ENCODE measurements around the gene PCNX4.

PCNX4 gene

GRCh38 chr14:60174352-60175254 lies 82.9 kb downstream of the PCNX4 start:
- Mint-ChIP-seq H3K27me3 (no peaks in the 10 kb centered on the region), H3K27ac (no peak overlapping the region), H3K36me3 (ENCODE audit: low read depth) (no peaks in the 10 kb centered on the region), H3K4me1 (peaks cover under 1% of the 10 kb centered on the region), H3K4me3 (no peak overlapping the region), H3K9me3 (no peaks in the 10 kb centered on the region)
- no peak for DNase-seq
- ATAC-seq: no peak

GRCh38 chr14:60175255-60175902 lies 83.7 kb downstream of the PCNX4 start:
- ATAC-seq: no peak
- no peak for DNase-seq
- Mint-ChIP-seq H3K4me1 (peaks cover 3% of the 10 kb centered on the region), H3K36me3 (ENCODE audit: low read depth) (no peaks in the 10 kb centered on the region), H3K9me3 (peaks cover 2% of the 10 kb centered on the region), H3K27ac (no peak overlapping the region), H3K4me3 (no peak overlapping the region), H3K27me3 (no peaks in the 10 kb centered on the region)

GRCh38 chr14:60178164-60178563 lies 86.4 kb downstream of the PCNX4 start:
- ATAC-seq (no peak), DNase-seq (no peak)
- Mint-ChIP-seq H3K36me3 (ENCODE audit: low read depth) (no peaks in the 10 kb centered on the region), H3K9me3 (peaks cover 9% of the 10 kb centered on the region), H3K4me1 (peaks cover 4% of the 10 kb centered on the region), H3K27me3 (no peaks in the 10 kb centered on the region), H3K27ac (no peak overlapping the region), H3K4me3 (no peak overlapping the region)

- Mint-ChIP-seq H3K27me3 (no peaks in the 10 kb centered on the region), H3K27ac (no peak overlapping the region), H3K4me1 (peaks cover 10% of the 10 kb centered on the region), H3K4me3 (no peak overlapping the region), H3K9me3 (peaks cover 9% of the 10 kb centered on the region), H3K36me3 (ENCODE audit: low read depth) (no peaks in the 10 kb centered on the region)
- ATAC-seq (no peak), DNase-seq (no peak)
Measured at GRCh38 chr14:60178820-60179219, 87.1 kb downstream of the PCNX4 start.

- no peaks in the 10 kb centered on the region for H3K27me3 Mint-ChIP-seq
- DNase-seq (no peak), ATAC-seq (peak; percentile 48)
- H3K4me3 Mint-ChIP-seq: no peak overlapping the region
- H3K36me3 Mint-ChIP-seq (ENCODE audit: low read depth): no peaks in the 10 kb centered on the region
- peaks cover 9% of the 10 kb centered on the region for H3K9me3 Mint-ChIP-seq
- no peak overlapping the region for H3K27ac Mint-ChIP-seq
- peaks cover 15% of the 10 kb centered on the region for H3K4me1 Mint-ChIP-seq
Measured at GRCh38 chr14:60179431-60179869, 87.7 kb downstream of the PCNX4 start.

- Mint-ChIP-seq H3K4me1 (peaks cover 20% of the 10 kb centered on the region), H3K4me3 (no peak overlapping the region), H3K9me3 (peaks cover 9% of the 10 kb centered on the region), H3K27me3 (peaks cover 1% of the 10 kb centered on the region), H3K27ac (peak overlapping the region; percentile 40), H3K36me3 (ENCODE audit: low read depth) (no peaks in the 10 kb centered on the region)
- ATAC-seq (no peak), DNase-seq (no peak)
Measured at GRCh38 chr14:60183138-60183537, 91.4 kb downstream of the PCNX4 start.

- H3K4me1 Mint-ChIP-seq: peaks cover 20% of the 10 kb centered on the region
- DNase-seq (no peak), ATAC-seq (peak; percentile 70)
- peaks cover 1% of the 10 kb centered on the region for H3K27me3 Mint-ChIP-seq
- no peaks in the 10 kb centered on the region for H3K36me3 Mint-ChIP-seq (ENCODE audit: low read depth)
- peak overlapping the region; percentile 88 for H3K27ac Mint-ChIP-seq
- peaks cover 9% of the 10 kb centered on the region for H3K9me3 Mint-ChIP-seq
- peak overlapping the region; percentile 77 for H3K4me3 Mint-ChIP-seq
Measured at GRCh38 chr14:60183741-60184140, 92.0 kb downstream of the PCNX4 start.

GRCh38 chr14:60184146-60184904 lies 92.6 kb downstream of the PCNX4 start:
- Mint-ChIP-seq H3K9me3 (peaks cover 9% of the 10 kb centered on the region), H3K27ac (peak overlapping the region; percentile 88), H3K27me3 (peaks cover 1% of the 10 kb centered on the region), H3K4me3 (peak overlapping the region; percentile 77), H3K36me3 (ENCODE audit: low read depth) (no peaks in the 10 kb centered on the region), H3K4me1 (peaks cover 20% of the 10 kb centered on the region)
- ATAC-seq (peak; percentile 89), DNase-seq (no peak)

GRCh38 chr14:60184905-60185555 lies 93.3 kb downstream of the PCNX4 start:
- H3K4me1 Mint-ChIP-seq: peaks cover 18% of the 10 kb centered on the region
- H3K9me3 Mint-ChIP-seq: peaks cover 9% of the 10 kb centered on the region
- ATAC-seq (no peak), DNase-seq (no peak)
- no peaks in the 10 kb centered on the region for H3K36me3 Mint-ChIP-seq (ENCODE audit: low read depth)
- H3K27me3 Mint-ChIP-seq: peaks cover 1% of the 10 kb centered on the region
- no peak overlapping the region for H3K4me3 Mint-ChIP-seq
- no peak overlapping the region for H3K27ac Mint-ChIP-seq

- no peaks in the 10 kb centered on the region for H3K36me3 Mint-ChIP-seq (ENCODE audit: low read depth)
- peaks cover 17% of the 10 kb centered on the region for H3K4me1 Mint-ChIP-seq
- H3K27me3 Mint-ChIP-seq: peaks cover 1% of the 10 kb centered on the region
- ATAC-seq (no peak), DNase-seq (no peak)
- H3K4me3 Mint-ChIP-seq: no peak overlapping the region
- no peak overlapping the region for H3K27ac Mint-ChIP-seq
- H3K9me3 Mint-ChIP-seq: no peaks in the 10 kb centered on the region
Measured at GRCh38 chr14:60188115-60188514, 96.4 kb downstream of the PCNX4 start.

GRCh38 chr14:60188696-60189095 lies 97.0 kb downstream of the PCNX4 start:
- no peak for ATAC-seq
- H3K27me3 Mint-ChIP-seq: peaks cover 1% of the 10 kb centered on the region
- DNase-seq: no peak
- H3K4me3 Mint-ChIP-seq: no peak overlapping the region
- peaks cover 11% of the 10 kb centered on the region for H3K4me1 Mint-ChIP-seq
- no peaks in the 10 kb centered on the region for H3K36me3 Mint-ChIP-seq (ENCODE audit: low read depth)
- no peaks in the 10 kb centered on the region for H3K9me3 Mint-ChIP-seq
- H3K27ac Mint-ChIP-seq: no peak overlapping the region

- ATAC-seq (no peak), DNase-seq (no peak)
- Mint-ChIP-seq H3K36me3 (ENCODE audit: low read depth) (no peaks in the 10 kb centered on the region), H3K27ac (no peak overlapping the region), H3K4me1 (peaks cover 3% of the 10 kb centered on the region), H3K4me3 (no peak overlapping the region), H3K27me3 (peaks cover 1% of the 10 kb centered on the region), H3K9me3 (no peaks in the 10 kb centered on the region)
Measured at GRCh38 chr14:60189923-60190840, 98.5 kb downstream of the PCNX4 start.

- DNase-seq: no peak
- peaks cover 11% of the 10 kb centered on the region for H3K9me3 Mint-ChIP-seq
- peak overlapping the region; percentile 20 for H3K27ac Mint-ChIP-seq
- no peak overlapping the region for H3K4me3 Mint-ChIP-seq
- H3K4me1 Mint-ChIP-seq: peaks cover 14% of the 10 kb centered on the region
- no peak for ATAC-seq
- no peaks in the 10 kb centered on the region for H3K36me3 Mint-ChIP-seq (ENCODE audit: low read depth)
- H3K27me3 Mint-ChIP-seq: no peaks in the 10 kb centered on the region
Measured at GRCh38 chr14:60195179-60195810, 103.6 kb downstream of the PCNX4 start.
